GM18507 (cell line): ENCODE data around the gene FAM163B.

Experiments
- DNase-seq: peaks from one replicate; pipeline ENCODE4 v3.0.0; 2011; ENCODE audit warnings: low read depth; ENCODE audit not compliant: insufficient read length; ENCODE audit errors: extremely low spot score
- FAIRE-seq: peaks from 2 replicates; lab custom pipeline; 2011; peaks lifted over from hg19 to GRCh38; lab: Jason Lieb, UNC

The FAM163B gene

GRCh38 chr9:133609311-133610098 lies at the start of gene FAM163B:
TSS of gene FAM163B (minus strand) at chr9:133609389. CDS start at chr9:133580223, 29,166 bp downstream.
- FAIRE-seq (no peak), DNase-seq (no peak)

GRCh38 chr9:133657120-133657661 lies 48.0 kb upstream of the FAM163B start:
- DNase-seq (no peak), FAIRE-seq (no peak)

- no peak for DNase-seq
- no peak for FAIRE-seq
These were observed 47.3 kb upstream of the FAM163B start for GRCh38 chr9:133656211-133657119.

- FAIRE-seq (no peak), DNase-seq (no peak)
These were observed 46.5 kb upstream of the FAM163B start for GRCh38 chr9:133655701-133656100.

- DNase-seq, result no peak
- FAIRE-seq, result no peak
These were observed 45.8 kb upstream of the FAM163B start for GRCh38 chr9:133654736-133655657.

GRCh38 chr9:133653638-133654037 lies 44.4 kb upstream of the FAM163B start:
- FAIRE-seq (no peak), DNase-seq (no peak)

- FAIRE-seq (no peak), DNase-seq (no peak)
These were observed 40.8 kb upstream of the FAM163B start for GRCh38 chr9:133650026-133650425.

GRCh38 chr9:133649194-133649593 lies 40.0 kb upstream of the FAM163B start:
- DNase-seq (no peak), FAIRE-seq (no peak)

- no peak for FAIRE-seq
These were observed 38.7 kb upstream of the FAM163B start for GRCh38 chr9:133647765-133648469.

GRCh38 chr9:133647148-133647547 lies 38.0 kb upstream of the FAM163B start:
- FAIRE-seq (no peak), DNase-seq (no peak)

More at GRCh38 chr9:133647765-133648469, 38.7 kb upstream of the FAM163B start:
- DNase-seq, result no peak

- DNase-seq (no peak), FAIRE-seq (no peak)
These were observed 36.0 kb upstream of the FAM163B start for GRCh38 chr9:133645021-133645765.

- no peak for DNase-seq
- no peak for FAIRE-seq
These were observed 35.0 kb upstream of the FAM163B start for GRCh38 chr9:133643978-133644760.

GRCh38 chr9:133643362-133643755 lies 34.2 kb upstream of the FAM163B start:
- DNase-seq, result no peak
- FAIRE-seq, result no peak

GRCh38 chr9:133642708-133643361 lies 33.6 kb upstream of the FAM163B start:
- FAIRE-seq (no peak), DNase-seq (no peak)

- FAIRE-seq (no peak), DNase-seq (no peak)
These were observed 32.8 kb upstream of the FAM163B start for GRCh38 chr9:133641861-133642595.

GRCh38 chr9:133641396-133641655 lies 32.1 kb upstream of the FAM163B start:
- DNase-seq, result no peak
- FAIRE-seq, result no peak
